Measurements from ENCODE around the gene MAP1B.

MAP1B gene

GRCh38 chr5:72182686-72183085 is 75.4 kb downstream of the MAP1B start:
- DNase-seq = no peak
- in situ Hi-C loops (cut with MboI; ENCODE audit: low pct_unique_long_range_greater_than_20kb, low sequenced_read_pairs) = no loop called here

DNA sequence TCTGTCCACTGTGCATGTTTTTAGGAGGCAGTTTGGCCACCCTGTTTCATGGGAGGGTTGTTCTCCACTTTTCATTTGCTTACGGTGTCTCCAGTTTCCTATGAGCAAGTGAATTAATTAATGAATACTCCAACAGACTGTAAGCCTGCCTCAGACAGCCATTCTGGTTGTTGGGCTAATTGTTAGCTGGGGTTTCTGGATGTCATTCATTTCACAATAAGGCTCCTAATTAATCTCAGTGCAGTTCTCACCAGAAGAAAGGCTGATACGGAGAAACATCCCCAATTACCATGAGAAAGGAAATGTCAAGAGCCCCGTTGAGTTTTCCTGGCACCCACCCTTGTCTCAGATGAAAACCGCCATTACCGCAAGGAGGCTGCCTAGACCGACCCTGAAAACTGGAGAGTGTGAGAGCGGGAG is 75.8 kb downstream of the MAP1B start:
- in situ Hi-C loops (cut with MboI; ENCODE audit: low pct_unique_long_range_greater_than_20kb, low sequenced_read_pairs) = no loop called here
- no peak for DNase-seq

DNA sequence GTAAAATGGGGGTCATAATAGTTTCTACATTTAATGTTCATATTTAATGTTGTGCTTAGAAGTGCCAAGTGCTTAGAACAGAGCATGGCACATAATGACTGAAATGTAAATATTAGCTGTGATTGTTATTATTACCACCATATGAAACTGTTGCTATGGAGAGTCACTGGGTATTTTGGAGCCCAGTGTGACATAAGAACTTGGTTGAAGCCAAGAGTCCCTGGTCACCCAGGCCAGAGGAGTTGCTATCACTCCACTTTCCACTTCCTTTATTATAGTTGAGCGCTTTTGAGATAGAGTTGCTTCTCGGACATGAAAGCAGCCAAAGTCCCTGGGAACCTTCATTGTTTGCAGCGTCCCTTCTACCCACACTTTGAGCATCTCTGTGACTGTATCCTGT is 77.1 kb downstream of the MAP1B start:
- in situ Hi-C loops (cut with MboI; ENCODE audit: low pct_unique_long_range_greater_than_20kb, low sequenced_read_pairs) = no loop called here
- DNase-seq = no peak

- in situ Hi-C loops (cut with MboI; ENCODE audit: low pct_unique_long_range_greater_than_20kb, low sequenced_read_pairs) = no loop called here
- DNase-seq = no peak
Observed at GRCh38 chr5:72185496-72186329, 78.4 kb downstream of the MAP1B start.

DNA sequence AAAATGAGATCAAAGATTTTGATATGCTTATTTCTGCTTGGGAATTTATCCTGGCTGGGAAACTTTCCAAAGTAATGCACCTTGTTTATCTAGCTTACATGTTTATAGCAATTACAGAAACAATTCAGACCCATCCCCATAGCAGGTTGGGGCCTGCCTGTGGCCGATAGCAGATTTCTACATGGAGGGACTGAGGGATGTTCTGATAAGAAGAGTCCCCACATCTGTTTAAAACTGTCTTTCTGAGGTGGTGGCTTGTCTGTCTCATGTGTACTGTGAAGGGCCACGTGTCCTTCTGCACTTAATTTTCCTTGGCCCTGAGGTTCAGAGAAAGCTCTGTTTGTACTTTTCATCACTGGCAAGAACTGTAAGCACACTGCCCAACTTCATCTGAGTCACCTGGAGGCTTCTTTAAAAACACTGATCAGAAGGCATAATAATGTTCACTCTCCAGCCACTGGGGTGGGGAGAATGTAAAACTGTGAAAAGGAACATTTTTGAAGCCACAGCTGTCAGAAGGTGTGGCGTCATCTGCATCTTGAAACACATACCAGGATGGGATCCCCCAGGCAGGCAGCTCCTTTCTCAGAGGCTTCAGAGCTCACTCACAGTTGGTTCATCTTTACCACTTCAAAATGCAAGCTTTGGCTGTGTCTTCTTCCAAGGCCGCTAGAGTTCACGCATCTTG is 80.3 kb downstream of the MAP1B start:
- no peak for DNase-seq
- in situ Hi-C loops (cut with MboI; ENCODE audit: low pct_unique_long_range_greater_than_20kb, low sequenced_read_pairs) = no loop called here

DNA sequence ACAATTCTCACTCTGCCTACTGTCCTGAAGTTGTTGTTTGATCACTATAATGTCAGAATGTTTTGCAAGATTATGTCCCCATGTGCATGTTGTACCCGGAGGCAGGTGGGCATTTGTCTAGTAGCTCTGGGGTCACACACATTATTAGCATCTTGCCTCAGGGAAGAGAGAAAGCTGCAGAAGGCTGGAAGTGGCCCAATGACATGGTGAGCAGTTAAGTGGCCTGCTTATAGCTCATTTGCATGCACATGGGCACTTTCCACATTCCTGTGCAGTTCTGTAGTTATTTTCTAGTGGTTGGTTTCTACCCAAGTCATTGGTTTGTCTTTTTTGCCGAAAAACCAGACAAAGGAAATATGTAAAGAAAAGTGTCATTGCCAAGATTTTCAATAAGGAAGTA is 80.9 kb downstream of the MAP1B start:
- DNase-seq = no peak
- in situ Hi-C loops (cut with MboI; ENCODE audit: low pct_unique_long_range_greater_than_20kb, low sequenced_read_pairs) = no loop called here

GRCh38 chr5:72189146-72189545 is 81.9 kb downstream of the MAP1B start:
- in situ Hi-C loops (cut with MboI; ENCODE audit: low pct_unique_long_range_greater_than_20kb, low sequenced_read_pairs) = no loop called here
- DNase-seq = no peak

GRCh38 chr5:72191404-72191803 is 84.1 kb downstream of the MAP1B start:
- no peak for DNase-seq
- in situ Hi-C loops (cut with MboI; ENCODE audit: low pct_unique_long_range_greater_than_20kb, low sequenced_read_pairs) = no loop called here

- in situ Hi-C loops (cut with MboI; ENCODE audit: low pct_unique_long_range_greater_than_20kb, low sequenced_read_pairs) = no loop called here
- peak; percentile 5 for DNase-seq
Observed at GRCh38 chr5:72194846-72195245, 87.6 kb downstream of the MAP1B start.

DNA sequence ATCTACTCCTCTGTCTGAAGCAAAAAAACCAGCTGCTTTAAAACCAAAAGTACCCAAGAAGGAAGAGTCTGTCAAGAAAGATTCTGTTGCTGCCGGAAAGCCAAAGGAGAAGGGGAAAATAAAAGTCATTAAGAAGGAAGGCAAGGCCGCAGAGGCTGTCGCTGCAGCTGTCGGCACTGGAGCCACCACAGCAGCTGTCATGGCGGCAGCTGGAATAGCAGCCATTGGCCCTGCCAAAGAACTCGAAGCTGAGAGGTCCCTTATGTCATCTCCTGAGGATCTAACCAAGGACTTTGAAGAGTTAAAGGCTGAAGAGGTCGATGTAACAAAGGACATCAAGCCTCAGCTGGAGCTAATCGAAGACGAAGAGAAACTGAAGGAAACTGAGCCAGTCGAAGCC is 88.3 kb downstream of the MAP1B start:
- no peak for DNase-seq
- in situ Hi-C loops (cut with MboI; ENCODE audit: low pct_unique_long_range_greater_than_20kb, low sequenced_read_pairs) = no loop called here

DNA sequence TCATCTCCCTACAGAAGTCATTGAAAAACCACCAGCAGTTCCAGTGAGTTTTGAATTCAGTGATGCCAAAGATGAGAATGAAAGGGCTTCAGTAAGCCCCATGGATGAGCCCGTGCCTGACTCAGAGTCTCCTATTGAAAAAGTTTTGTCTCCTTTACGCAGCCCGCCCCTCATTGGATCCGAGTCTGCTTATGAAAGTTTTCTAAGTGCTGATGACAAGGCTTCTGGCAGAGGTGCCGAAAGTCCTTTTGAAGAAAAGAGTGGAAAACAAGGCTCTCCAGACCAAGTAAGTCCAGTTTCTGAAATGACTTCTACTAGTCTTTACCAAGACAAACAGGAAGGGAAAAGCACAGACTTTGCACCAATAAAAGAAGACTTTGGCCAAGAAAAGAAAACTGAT is 90.1 kb downstream of the MAP1B start:
- DNase-seq = no peak

GRCh38 chr5:72199681-72200080 is 92.4 kb downstream of the MAP1B start:
- no peak for DNase-seq
- in situ Hi-C loops (cut with MboI; ENCODE audit: low pct_unique_long_range_greater_than_20kb, low sequenced_read_pairs) = no loop called here

More for the DNA sequence above, 90.1 kb downstream of the MAP1B start:
- in situ Hi-C loops (cut with MboI; ENCODE audit: low pct_unique_long_range_greater_than_20kb, low sequenced_read_pairs) = no loop called here

DNA sequence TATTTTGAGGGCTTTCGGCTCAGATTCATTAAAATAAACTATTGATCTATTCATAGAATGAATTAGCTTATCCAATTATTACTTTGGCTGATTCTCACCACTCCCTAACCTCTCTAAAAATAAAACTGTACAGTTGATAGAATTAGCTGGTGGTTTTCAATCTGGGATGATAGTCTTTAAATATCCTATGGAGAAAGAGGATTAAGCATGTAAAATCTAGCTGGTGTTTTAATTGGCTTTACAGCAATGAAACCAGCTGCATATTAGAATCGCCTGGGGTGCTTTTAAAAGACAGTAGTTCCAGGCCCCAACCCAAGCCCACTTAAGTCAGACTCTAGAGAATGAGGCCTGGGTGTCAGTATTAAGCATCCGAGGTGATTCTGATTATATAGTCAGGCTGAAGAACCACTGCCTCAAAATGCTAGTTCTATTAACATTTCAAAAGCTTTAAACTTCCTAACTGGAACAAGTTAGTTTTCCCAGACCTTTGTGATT is 95.1 kb downstream of the MAP1B start:
- DNase-seq = no peak
- in situ Hi-C loops (cut with MboI; ENCODE audit: low pct_unique_long_range_greater_than_20kb, low sequenced_read_pairs) = no loop called here

GRCh38 chr5:72203251-72203845 is 96.1 kb downstream of the MAP1B start:
- in situ Hi-C loops (cut with MboI; ENCODE audit: low pct_unique_long_range_greater_than_20kb, low sequenced_read_pairs) = no loop called here
- DNase-seq = no peak

GRCh38 chr5:72204946-72205345 is 97.7 kb downstream of the MAP1B start:
- DNase-seq = no peak
- in situ Hi-C loops (cut with MboI; ENCODE audit: low pct_unique_long_range_greater_than_20kb, low sequenced_read_pairs) = no loop called here

DNA sequence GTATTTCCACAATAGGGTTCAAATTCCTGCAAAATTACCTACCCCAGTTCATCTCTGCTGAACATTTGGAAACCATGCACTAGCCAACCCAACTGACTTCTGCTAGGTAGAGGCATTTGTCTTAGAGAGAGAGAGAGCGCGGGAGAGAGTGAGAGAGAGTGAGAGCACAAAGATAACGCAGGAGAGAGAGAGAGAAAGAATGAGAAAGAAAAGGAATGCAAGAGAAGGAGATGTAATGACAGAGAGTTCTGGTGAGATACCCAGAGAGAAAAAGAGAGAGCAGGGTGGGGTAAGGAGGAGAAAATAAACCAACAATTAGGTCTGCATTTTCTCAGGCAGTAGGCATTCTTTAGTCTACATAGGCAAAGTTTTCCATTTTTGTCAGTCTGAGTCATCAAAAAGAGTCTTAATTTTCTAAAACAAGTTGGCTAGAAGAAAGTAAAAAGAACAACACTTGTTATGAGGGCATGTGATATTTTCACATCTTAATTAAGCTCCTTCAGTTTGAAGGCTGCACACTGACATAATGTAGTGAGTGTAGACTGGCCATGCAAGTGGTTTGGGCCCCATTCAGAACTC is 98.2 kb downstream of the MAP1B start:
- in situ Hi-C loops (cut with MboI; ENCODE audit: low pct_unique_long_range_greater_than_20kb, low sequenced_read_pairs) = no loop called here
- DNase-seq = no peak

DNA sequence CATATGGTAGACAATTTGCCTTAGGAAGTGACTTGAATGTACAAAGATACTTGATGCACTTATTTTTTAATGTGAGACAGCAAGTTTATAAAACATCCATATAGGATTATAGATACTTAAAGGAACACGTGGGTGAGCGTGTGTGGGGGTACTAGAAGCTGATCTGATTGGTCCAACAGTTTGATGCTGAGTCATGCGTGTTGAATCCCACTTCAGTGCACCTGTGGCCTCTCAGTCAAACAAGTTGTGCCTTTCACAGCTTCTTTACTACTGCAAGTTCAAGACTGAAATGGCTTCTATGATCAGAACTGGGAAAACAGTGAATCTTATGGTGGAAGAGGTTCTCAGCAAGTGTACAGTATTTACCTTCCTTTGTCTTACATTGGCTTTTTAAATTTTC is 98.9 kb downstream of the MAP1B start:
- in situ Hi-C loops (cut with MboI; ENCODE audit: low pct_unique_long_range_greater_than_20kb, low sequenced_read_pairs) = no loop called here
- no peak for DNase-seq

DNA sequence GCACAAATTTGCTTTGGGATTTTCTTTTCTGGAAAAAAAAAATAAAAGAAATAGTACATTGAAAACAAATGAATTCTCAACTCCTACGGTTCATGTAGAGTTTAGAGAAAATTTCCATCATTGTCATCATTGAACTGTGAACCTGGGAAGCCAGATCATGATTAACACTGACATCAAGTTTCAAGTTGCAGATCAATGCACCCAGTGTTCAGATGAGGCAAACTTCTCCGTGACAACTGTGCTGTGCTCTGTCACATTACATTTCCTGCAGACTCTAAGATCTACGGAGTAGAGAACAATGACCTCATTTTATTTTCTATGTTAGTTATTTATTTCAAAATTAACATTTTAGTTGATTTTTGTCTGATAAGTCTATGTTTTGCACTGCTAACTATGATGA is 99.7 kb downstream of the MAP1B start:
- in situ Hi-C loops (cut with MboI; ENCODE audit: low pct_unique_long_range_greater_than_20kb, low sequenced_read_pairs) = no loop called here
- no peak for DNase-seq

GRCh38 chr5:72208324-72208926 is 101.2 kb downstream of the MAP1B start:
- in situ Hi-C loops (cut with MboI; ENCODE audit: low pct_unique_long_range_greater_than_20kb, low sequenced_read_pairs) = no loop called here
- DNase-seq = no peak

Data from KBM-7 (cell line).